PC-3 (cell line): ENCODE data around the gene SUMO3. TPM values are rescaled to one million over a fixed set of nuclear protein-coding genes. Genes with fewer than 3 reads are reported as not detected.

Experiments used
- ATAC-seq: fragments of 200-7000 bp; cut with Tn5 transposase; 2 replicates; pipeline ENCODE4 v1.9.1; 2020; ENCODE audit warnings: mild to moderate bottlenecking, moderate library complexity
- BruUV-seq: library from RNA; stranded (reverse); fragments of 400-500 nt; replicated peaks from 2 replicates; lab custom pipeline; 2021; lab: Mats Ljungman, UMichigan
- CTCF ChIA-PET: fragments of 300-600 bp; sonication (Branson Sonifier 250); formaldehyde crosslinking; loops from one replicate; lab custom pipeline; 2022; ENCODE audit warnings: antibody characterized with exemption; lab: Charles Lee
- POLR2A ChIA-PET: fragments of 300-600 bp; sonication (Branson Sonifier 250); formaldehyde crosslinking; loops from one replicate; lab custom pipeline; 2022; ENCODE audit warnings: antibody characterized with exemption; ENCODE audit not compliant: unreplicated experiment; lab: Charles Lee
- DNase-seq: peaks from one replicate; pipeline ENCODE4 v3.0.0-alpha.2; 2015
- H2AFZ ChIP-seq: fragments of 300-600 bp; sonication (generic); 2 replicates; pipeline ENCODE4 v1.6.0; 2016; ENCODE audit warnings: antibody characterized with exemption, low read length
- H3F3A ChIP-seq: fragments of 300-600 bp; sonication (generic); one replicate; pipeline ENCODE4 v1.6.0; 2017; ENCODE audit warnings: antibody characterized with exemption, low read length, control low read depth, mild to moderate bottlenecking; ENCODE audit not compliant: unreplicated experiment
- H3K27ac ChIP-seq: fragments of 300-600 bp; sonication (generic); 2 replicates; pipeline ENCODE4 v1.5.1; 2016; ENCODE audit warnings: mild to moderate bottlenecking, low read length
- H3K27me3 ChIP-seq: fragments of 300-600 bp; sonication (generic); 2 replicates; pipeline ENCODE4 v1.6.1; 2016; ENCODE audit warnings: low read length, mixed read lengths
- H3K36me3 ChIP-seq: fragments of 300-600 bp; sonication (generic); 2 replicates; pipeline ENCODE4 v1.6.1; 2016; ENCODE audit warnings: low read depth, mixed run types, low read length, mixed read lengths
- H3K4me1 ChIP-seq: fragments of 300-600 bp; sonication (generic); 2 replicates; pipeline ENCODE4 v1.5.1; 2016; ENCODE audit warnings: low read length; ENCODE audit not compliant: insufficient read depth
- H3K4me2 ChIP-seq: fragments of 300-600 bp; sonication (generic); 2 replicates; pipeline ENCODE4 v1.6.0; 2016; ENCODE audit warnings: low read length
- H3K4me3 ChIP-seq: fragments of 300-600 bp; sonication (generic); 2 replicates; pipeline ENCODE4 v1.5.1; 2016; ENCODE audit warnings: mild to moderate bottlenecking, low read length, mixed read lengths
- H3K79me2 ChIP-seq: fragments of 300-600 bp; sonication (generic); 2 replicates; pipeline ENCODE4 v1.6.1; 2017; ENCODE audit warnings: low read length, mixed read lengths
- H3K9ac ChIP-seq: fragments of 300-600 bp; sonication (generic); 2 replicates; pipeline ENCODE4 v1.6.0; 2016; ENCODE audit warnings: mild to moderate bottlenecking, low read length
- H3K9me2 ChIP-seq: fragments of 300-600 bp; sonication (generic); replicated peaks from 2 replicates; pipeline ENCODE4 v1.6.1; 2016; ENCODE audit warnings: mixed run types, low read length, mixed read lengths
- H3K9me3 ChIP-seq: fragments of 300-600 bp; sonication (generic); 2 replicates; pipeline ENCODE4 v1.6.1; 2016; ENCODE audit warnings: low read length, mixed read lengths
- H4K20me1 ChIP-seq: fragments of 300-600 bp; sonication (generic); 2 replicates; pipeline ENCODE4 v1.6.1; 2016; ENCODE audit warnings: low read length, mixed read lengths
- CTCF ChIP-seq: fragments of 300-600 bp; sonication (generic); conservative IDR thresholded peaks from 2 replicates; pipeline ENCODE4 v1.5.1; 2017; ENCODE audit warnings: antibody characterized with exemption, low read depth, mild to moderate bottlenecking, low read length
- EZH2 ChIP-seq: fragments of 300-600 bp; sonication (generic); IDR thresholded peaks from one replicate; pipeline ENCODE4 v1.6.1; 2017; ENCODE audit warnings: antibody characterized with exemption, mild to moderate bottlenecking, low read length; ENCODE audit not compliant: unreplicated experiment
- EZH2phosphoT487 ChIP-seq: fragments of 300-600 bp; sonication (generic); IDR thresholded peaks from 2 replicates; pipeline ENCODE4 v1.6.1; 2018; ENCODE audit warnings: mild to moderate bottlenecking, antibody characterized with exemption, low read length, borderline replicate concordance
- intact Hi-C: fragments of 100-400 bp; cut with micrococcal nuclease; formaldehyde crosslinking; loops from 2 replicates; pipeline ENCODE4 v1.9.0; 2023
- total RNA-seq: library from RNA; depleted of rRNA; stranded (reverse); fragments of >200 nt; gene quantifications from 2 replicates; pipeline ENCODE4 v1.2.3, GENCODE V29; 2014

The SUMO3 gene
- total RNA-seq, 1 experiment from 2014 or later, result 242 TPM

GRCh38 chr21:44815225-44815624 lies 2.6 kb downstream of the SUMO3 start:
- no peak overlapping the region for H3K4me3 ChIP-seq
- CTCF ChIA-PET, result no interaction called here
- peaks cover 29% of the 10 kb centered on the region; the same call in 1 of the 2 replicates for H3K36me3 ChIP-seq
- BruUV-seq, result no TSS peak
- DNase-seq, result no peak
- H3K9me3 ChIP-seq, result no peaks in the 10 kb centered on the region
- no peaks in the 10 kb centered on the region for H3K9me2 ChIP-seq
- TF ChIP-seq EZH2phosphoT487, result no peak
- no peaks in the 10 kb centered on the region for H3K27me3 ChIP-seq
- no peak for ATAC-seq
- POLR2A ChIA-PET, result no interaction called here
- H3K79me2 ChIP-seq, result peaks cover 77% of the 10 kb centered on the region
- H3K4me1 ChIP-seq, result peaks cover 12% of the 10 kb centered on the region
- H3K9ac ChIP-seq, result no peak overlapping the region
- H3F3A ChIP-seq, result no peaks in the 10 kb centered on the region
- no peak overlapping the region for H2AFZ ChIP-seq
- no peak overlapping the region for H3K27ac ChIP-seq
- no peak overlapping the region for H3K4me2 ChIP-seq
- intact Hi-C loops, result no loop called here
- H4K20me1 ChIP-seq, result peaks cover 63% of the 10 kb centered on the region

GRCh38 chr21:44814498-44815023 lies 3.3 kb downstream of the SUMO3 start:
- intact Hi-C loops, result no loop called here
- no peak for ATAC-seq
- no TSS peak for BruUV-seq
- no peak overlapping the region for H3K27ac ChIP-seq
- no peak for DNase-seq
- ChIA-PET POLR2A (no interaction called here), CTCF (no interaction called here)
- H3K4me3 ChIP-seq, result no peak overlapping the region
- peaks cover 12% of the 10 kb centered on the region for H3K4me1 ChIP-seq
- H3K9me3 ChIP-seq, result no peaks in the 10 kb centered on the region
- H3K9me2 ChIP-seq, result no peaks in the 10 kb centered on the region
- no peaks in the 10 kb centered on the region for H3F3A ChIP-seq
- H3K36me3 ChIP-seq, result peaks cover 35% of the 10 kb centered on the region
- H3K4me2 ChIP-seq, result no peak overlapping the region
- H3K79me2 ChIP-seq, result peaks cover 84% of the 10 kb centered on the region
- H4K20me1 ChIP-seq, result peaks cover 63% of the 10 kb centered on the region
- no peak overlapping the region for H2AFZ ChIP-seq
- no peak overlapping the region for H3K9ac ChIP-seq
- TF ChIP-seq CTCF, result no peak
- no peak for TF ChIP-seq EZH2phosphoT487
- TF ChIP-seq EZH2, result no peak
- no peaks in the 10 kb centered on the region for H3K27me3 ChIP-seq

- Histone ChIP-seq H3K27ac (no peak overlapping the region), H3K4me3 (no peak overlapping the region), H3K79me2 (peaks cover 91% of the 10 kb centered on the region), H3K9me2 (no peaks in the 10 kb centered on the region), H3K36me3 (peaks cover 42% of the 10 kb centered on the region), H3K4me2 (no peak overlapping the region), H4K20me1 (peaks cover 63% of the 10 kb centered on the region), H2AFZ (no peak overlapping the region), H3K27me3 (no peaks in the 10 kb centered on the region), H3K9ac (no peak overlapping the region), H3F3A (no peaks in the 10 kb centered on the region), H3K9me3 (no peaks in the 10 kb centered on the region), H3K4me1 (peaks cover 11% of the 10 kb centered on the region)
- ATAC-seq (no peak), DNase-seq (no peak)
- TF ChIP-seq EZH2 (no peak), EZH2phosphoT487 (no peak)
- intact Hi-C loops, result no loop called here
- ChIA-PET POLR2A (no interaction called here), CTCF (no interaction called here)
- no TSS peak for BruUV-seq
Measured at GRCh38 chr21:44813727-44814126, 4.1 kb downstream of the SUMO3 start.

GRCh38 chr21:44813149-44813548 lies 4.7 kb downstream of the SUMO3 start:
- ATAC-seq, result no peak
- TF ChIP-seq EZH2phosphoT487, result no peak
- no peak for TF ChIP-seq EZH2
- TF ChIP-seq CTCF, result no peak
- H3K9me2 ChIP-seq, result no peaks in the 10 kb centered on the region
- no peaks in the 10 kb centered on the region for H3F3A ChIP-seq
- no peak overlapping the region for H2AFZ ChIP-seq
- peaks cover 7% of the 10 kb centered on the region for H3K4me1 ChIP-seq
- peaks cover 91% of the 10 kb centered on the region for H3K79me2 ChIP-seq
- no peaks in the 10 kb centered on the region for H3K27me3 ChIP-seq
- H3K9me3 ChIP-seq, result no peaks in the 10 kb centered on the region
- DNase-seq, result no peak
- POLR2A ChIA-PET, result no interaction called here
- H4K20me1 ChIP-seq, result peaks cover 63% of the 10 kb centered on the region
- H3K4me2 ChIP-seq, result no peak overlapping the region
- peaks cover 46% of the 10 kb centered on the region for H3K36me3 ChIP-seq
- no peak overlapping the region for H3K9ac ChIP-seq
- CTCF ChIA-PET, result no interaction called here
- BruUV-seq, result no TSS peak
- no peak overlapping the region for H3K4me3 ChIP-seq
- H3K27ac ChIP-seq, result no peak overlapping the region
- intact Hi-C loops, result no loop called here
